DOHH2 (cell line): ENCODE results near the gene HCK.

Experiments
- H3F3A ChIP-seq: fragments of 200-600 bp; sonication (generic), shearing (Covaris generic); 2 replicates; pipeline ENCODE4 v1.6.0; 2016; ENCODE audit warnings: antibody characterized with exemption, mild to moderate bottlenecking; ENCODE audit not compliant: control insufficient read depth, insufficient read depth
- H3K27ac ChIP-seq: fragments of 200-600 bp; sonication (generic); 2 replicates; pipeline ENCODE4 v1.5.1; 2014; ENCODE audit warnings: low read depth, mild to moderate bottlenecking, low read length, moderate library complexity
- H3K27me3 ChIP-seq: fragments of 200-600 bp; sonication (generic); 2 replicates; pipeline ENCODE4 v1.6.1; 2014; ENCODE audit warnings: mild to moderate bottlenecking, low read length, mixed read lengths; ENCODE audit not compliant: control insufficient read depth
- H3K36me3 ChIP-seq: fragments of 200-600 bp; sonication (generic); 2 replicates; pipeline ENCODE4 v1.6.1; 2014; ENCODE audit warnings: mild to moderate bottlenecking, low read length, moderate library complexity, mixed read lengths; ENCODE audit not compliant: control insufficient read depth
- H3K4me1 ChIP-seq: fragments of 200-600 bp; sonication (generic); 2 replicates; pipeline ENCODE4 v1.6.1; 2014; ENCODE audit warnings: mild to moderate bottlenecking, low read length, mixed read lengths; ENCODE audit not compliant: control insufficient read depth
- H3K4me2 ChIP-seq: fragments of 200-600 bp; sonication (generic); 2 replicates; pipeline ENCODE4 v1.6.0; 2014; ENCODE audit warnings: mild to moderate bottlenecking, low read length, moderate library complexity
- H3K4me3 ChIP-seq: fragments of 200-600 bp; sonication (generic); 2 replicates; pipeline ENCODE4 v1.5.1; 2014; ENCODE audit warnings: mild to moderate bottlenecking, low read length, mixed read lengths
- H3K79me2 ChIP-seq: fragments of 200-600 bp; sonication (generic); 2 replicates; pipeline ENCODE4 v1.6.1; 2014; ENCODE audit warnings: mild to moderate bottlenecking, low read length, mixed read lengths; ENCODE audit not compliant: control insufficient read depth
- H3K9me2 ChIP-seq: fragments of 200-600 bp; sonication (generic); replicated peaks from 2 replicates; pipeline ENCODE4 v1.6.1; 2014; ENCODE audit warnings: mild to moderate bottlenecking, low read length, mixed read lengths; ENCODE audit not compliant: control insufficient read depth
- H3K9me3 ChIP-seq: fragments of 200-600 bp; sonication (generic); 2 replicates; pipeline ENCODE4 v1.6.1; 2014; ENCODE audit warnings: antibody characterized with exemption, low read length, mixed read lengths; ENCODE audit not compliant: control insufficient read depth, insufficient read depth
- H4K20me1 ChIP-seq: fragments of 200-600 bp; sonication (generic); 2 replicates; pipeline ENCODE4 v1.6.0; 2014; ENCODE audit warnings: low read depth, mild to moderate bottlenecking, antibody characterized with exemption, low read length, moderate library complexity; ENCODE audit not compliant: control insufficient read depth, insufficient read depth
- CTCF ChIP-seq: fragments of 200-600 bp; sonication (generic); IDR thresholded peaks from one replicate; pipeline ENCODE4 v1.5.1; 2014; ENCODE audit warnings: antibody characterized with exemption, mild to moderate bottlenecking, low read depth, low read length; ENCODE audit not compliant: poor library complexity, severe bottlenecking
- EZH2phosphoT487 ChIP-seq: fragments of 200-600 bp; sonication (generic); IDR thresholded peaks from 2 replicates; pipeline ENCODE4 v1.6.1; 2017; ENCODE audit warnings: borderline replicate concordance, mild to moderate bottlenecking, antibody characterized with exemption, low read length, moderate library complexity, mixed read lengths

HCK gene

GRCh38 chr20:32068174-32068573, 16.1 kb downstream of the HCK start:
- Histone ChIP-seq H3F3A (peaks cover 47% of the 10 kb centered on the region), H3K9me2 (no peaks in the 10 kb centered on the region), H3K79me2 (no peaks in the 10 kb centered on the region), H3K27me3 (no peaks in the 10 kb centered on the region), H3K27ac (peak overlapping the region; percentile 87), H4K20me1 (no peaks in the 10 kb centered on the region), H3K9me3 (no peaks in the 10 kb centered on the region), H3K4me2 (peak overlapping the region; percentile 85), H3K36me3 (no peaks in the 10 kb centered on the region), H3K4me1 (peaks cover 70% of the 10 kb centered on the region), H3K4me3 (peak overlapping the region; percentile 64; the same call in 1 of the 2 replicates)
- no peak for TF ChIP-seq CTCF
- TF ChIP-seq EZH2phosphoT487 = no peak

DNA sequence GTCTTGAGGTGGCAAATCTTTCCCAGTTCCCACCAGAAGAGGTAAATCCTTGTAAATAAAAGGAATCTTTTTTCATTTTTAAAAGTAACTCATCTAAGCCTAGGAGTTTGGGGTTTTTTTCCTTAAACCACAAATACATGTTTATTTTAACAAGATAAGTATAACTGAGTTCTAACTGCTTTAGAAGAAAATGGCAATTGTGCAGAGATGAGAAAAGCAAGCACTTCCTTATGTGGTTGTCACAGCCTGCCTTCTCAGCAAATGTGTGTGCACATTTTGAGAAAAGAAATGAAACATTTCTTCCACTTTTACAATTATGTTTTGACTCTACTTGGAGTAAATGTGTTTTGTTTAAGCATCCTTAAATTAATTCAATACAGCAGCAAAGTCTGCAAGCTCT, 17.7 kb downstream of the HCK start:
- H3K4me3 ChIP-seq = peak overlapping the region; percentile 64
- no peaks in the 10 kb centered on the region for H3K9me2 ChIP-seq
- H3K9me3 ChIP-seq = no peaks in the 10 kb centered on the region
- peaks cover 47% of the 10 kb centered on the region for H3F3A ChIP-seq
- H3K27ac ChIP-seq = peak overlapping the region; percentile 87
- H4K20me1 ChIP-seq = no peaks in the 10 kb centered on the region
- H3K27me3 ChIP-seq = no peaks in the 10 kb centered on the region
- H3K79me2 ChIP-seq = no peaks in the 10 kb centered on the region
- H3K4me1 ChIP-seq = peaks cover 65% of the 10 kb centered on the region
- H3K4me2 ChIP-seq = peak overlapping the region; percentile 85
- no peak for TF ChIP-seq EZH2phosphoT487
- no peak for TF ChIP-seq CTCF
- H3K36me3 ChIP-seq = no peaks in the 10 kb centered on the region

DNA sequence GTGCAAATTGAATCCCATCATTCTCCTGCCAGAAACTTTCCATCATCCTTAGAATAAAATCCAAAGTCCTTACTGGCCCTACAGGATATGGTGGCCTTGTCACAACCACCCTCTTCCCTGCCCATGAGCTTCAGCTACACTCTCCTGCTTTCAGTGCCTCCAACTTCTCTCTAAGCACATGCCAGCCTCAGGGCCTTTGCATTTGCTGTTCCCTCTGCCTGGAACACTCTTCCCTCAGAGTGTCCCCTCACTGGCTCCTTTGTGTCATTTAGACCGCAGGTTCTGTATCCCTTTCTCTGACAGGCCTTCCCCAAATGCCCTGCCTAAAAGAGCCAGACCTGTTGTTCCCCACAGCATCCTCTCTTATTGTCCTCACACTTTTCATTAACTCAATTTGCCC, 18.2 kb downstream of the HCK start:
- no peaks in the 10 kb centered on the region for H3K9me3 ChIP-seq
- no peaks in the 10 kb centered on the region for H3K36me3 ChIP-seq
- no peak for TF ChIP-seq CTCF
- TF ChIP-seq EZH2phosphoT487 = no peak
- H3K4me2 ChIP-seq = peak overlapping the region; percentile 85
- H4K20me1 ChIP-seq = no peaks in the 10 kb centered on the region
- peaks cover 44% of the 10 kb centered on the region for H3F3A ChIP-seq
- H3K9me2 ChIP-seq = no peaks in the 10 kb centered on the region
- no peaks in the 10 kb centered on the region for H3K79me2 ChIP-seq
- peak overlapping the region; percentile 64 for H3K4me3 ChIP-seq
- no peaks in the 10 kb centered on the region for H3K27me3 ChIP-seq
- H3K4me1 ChIP-seq = peaks cover 65% of the 10 kb centered on the region
- peak overlapping the region; percentile 87 for H3K27ac ChIP-seq
